SJSA1 (cell line): ENCODE results near the gene IL12RB2. TPM values are rescaled to one million over a fixed set of nuclear protein-coding genes. Genes with fewer than 3 reads are reported as not detected.

Experiments used
- DNase-seq, 2 experiments: peaks; one replicate each; pipeline ENCODE4 v3.0.0-alpha.2; 2015 to 2020; ENCODE audit warnings: low spot score in 2 of 2, low read depth in 1 of 2
- H3K27ac ChIP-seq: fragments of 250-450 bp; sonication (Bioruptor Pico); 2 replicates; pipeline ENCODE4 v1.5.1; 2020; ENCODE audit warnings: mild to moderate bottlenecking, moderate library complexity
- H3K27me3 ChIP-seq: fragments of 250-450 bp; sonication (Bioruptor Pico); replicated peaks from 2 replicates; pipeline ENCODE4 v1.5.1; 2020; ENCODE audit warnings: mild to moderate bottlenecking, moderate library complexity
- H3K36me3 ChIP-seq: fragments of 250-450 bp; sonication (Bioruptor Pico); 2 replicates; pipeline ENCODE4 v1.5.1; 2020; ENCODE audit warnings: mild to moderate bottlenecking
- H3K4me1 ChIP-seq: fragments of 250-450 bp; sonication (Bioruptor Pico); replicated peaks from 2 replicates; pipeline ENCODE4 v1.6.1; 2021; ENCODE audit warnings: mild to moderate bottlenecking
- H3K4me3 ChIP-seq: fragments of 250-450 bp; sonication (Bioruptor Pico); 2 replicates; pipeline ENCODE4 v1.5.1; 2020; ENCODE audit warnings: mild to moderate bottlenecking
- H3K9me3 ChIP-seq: fragments of 250-450 bp; sonication (Bioruptor Pico); replicated peaks from 2 replicates; pipeline ENCODE4 v1.5.1; 2020; ENCODE audit warnings: mild to moderate bottlenecking
- total RNA-seq: library from RNA; depleted of rRNA; stranded (reverse); fragments of >200 nt; shearing (Covaris generic); gene quantifications from 2 replicates; pipeline ENCODE4 v1.2.3, GENCODE V29; 2014; rRNA removed

The IL12RB2 gene
- total RNA-seq: not detected in 2 replicates

- H3K27ac ChIP-seq: no peak within 1 kb of the TSS
- no peak for DNase-seq
- H3K9me3 ChIP-seq: no peaks in the 10 kb centered on the region
- H3K4me3 ChIP-seq: no peak within 1 kb of the TSS
- H3K36me3 ChIP-seq: no peaks in the 10 kb centered on the region
- H3K4me1 ChIP-seq: no peaks in the 10 kb centered on the region
- 0 out of 2 replicates have a peak, but pooled peaks cover 3% of the 10 kb centered on the region for H3K27me3 ChIP-seq
Observed at GRCh38 chr1:67307251-67308060, at the start of gene IL12RB2. TSS of gene IL12RB2 (plus strand) at chr1:67307873. CDS start at chr1:67320369, 12,496 bp downstream.

GRCh38 chr1:67261680-67262079, 46.0 kb upstream of the IL12RB2 start:
- DNase-seq: no peak
- H3K27ac ChIP-seq: no peak overlapping the region
- no peaks in the 10 kb centered on the region for H3K4me1 ChIP-seq
- H3K36me3 ChIP-seq: no peaks in the 10 kb centered on the region
- no peaks in the 10 kb centered on the region for H3K9me3 ChIP-seq
- no peak overlapping the region for H3K4me3 ChIP-seq
- H3K27me3 ChIP-seq: no peaks in the 10 kb centered on the region

GRCh38 chr1:67262735-67263134, 44.9 kb upstream of the IL12RB2 start:
- no peaks in the 10 kb centered on the region for H3K27me3 ChIP-seq
- no peaks in the 10 kb centered on the region for H3K36me3 ChIP-seq
- DNase-seq: no peak
- no peak overlapping the region for H3K27ac ChIP-seq
- H3K4me3 ChIP-seq: no peak overlapping the region
- H3K9me3 ChIP-seq: no peaks in the 10 kb centered on the region
- no peaks in the 10 kb centered on the region for H3K4me1 ChIP-seq

GRCh38 chr1:67264152-67264551, 43.5 kb upstream of the IL12RB2 start:
- Histone ChIP-seq H3K27me3 (no peaks in the 10 kb centered on the region), H3K4me3 (no peak overlapping the region), H3K9me3 (no peaks in the 10 kb centered on the region), H3K36me3 (no peaks in the 10 kb centered on the region), H3K4me1 (no peaks in the 10 kb centered on the region), H3K27ac (no peak overlapping the region)
- DNase-seq: no peak

GRCh38 chr1:67264899-67265298, 42.8 kb upstream of the IL12RB2 start:
- Histone ChIP-seq H3K4me3 (no peak overlapping the region), H3K36me3 (no peaks in the 10 kb centered on the region), H3K4me1 (no peaks in the 10 kb centered on the region), H3K27me3 (no peaks in the 10 kb centered on the region), H3K27ac (no peak overlapping the region), H3K9me3 (no peaks in the 10 kb centered on the region)
- DNase-seq: no peak

- H3K27me3 ChIP-seq: no peaks in the 10 kb centered on the region
- H3K27ac ChIP-seq: no peak overlapping the region
Observed at GRCh38 chr1:67269061-67269460, 38.6 kb upstream of the IL12RB2 start.

GRCh38 chr1:67270541-67270940, 37.1 kb upstream of the IL12RB2 start:
- no peaks in the 10 kb centered on the region for H3K36me3 ChIP-seq
- DNase-seq: no peak

More at GRCh38 chr1:67269061-67269460, 38.6 kb upstream of the IL12RB2 start:
- no peaks in the 10 kb centered on the region for H3K36me3 ChIP-seq
- no peaks in the 10 kb centered on the region for H3K9me3 ChIP-seq
- no peak overlapping the region for H3K4me3 ChIP-seq
- H3K4me1 ChIP-seq: no peaks in the 10 kb centered on the region
- DNase-seq: no peak

GRCh38 chr1:67273591-67273990, 34.1 kb upstream of the IL12RB2 start:
- Histone ChIP-seq H3K27me3 (no peaks in the 10 kb centered on the region), H3K9me3 (no peaks in the 10 kb centered on the region), H3K27ac (no peak overlapping the region), H3K4me1 (no peaks in the 10 kb centered on the region), H3K4me3 (no peak overlapping the region), H3K36me3 (no peaks in the 10 kb centered on the region)
- no peak for DNase-seq

More at GRCh38 chr1:67270541-67270940, 37.1 kb upstream of the IL12RB2 start:
- Histone ChIP-seq H3K4me1 (no peaks in the 10 kb centered on the region), H3K27ac (no peak overlapping the region), H3K4me3 (no peak overlapping the region), H3K27me3 (no peaks in the 10 kb centered on the region), H3K9me3 (no peaks in the 10 kb centered on the region)

GRCh38 chr1:67274623-67275325, 32.9 kb upstream of the IL12RB2 start:
- Histone ChIP-seq H3K27ac (no peak overlapping the region), H3K4me1 (no peaks in the 10 kb centered on the region), H3K9me3 (no peaks in the 10 kb centered on the region), H3K27me3 (no peaks in the 10 kb centered on the region), H3K4me3 (no peak overlapping the region), H3K36me3 (no peaks in the 10 kb centered on the region)
- no peak for DNase-seq

GRCh38 chr1:67280696-67281095, 27.0 kb upstream of the IL12RB2 start:
- no peak overlapping the region for H3K4me3 ChIP-seq
- H3K27me3 ChIP-seq: 0 out of 2 replicates have a peak, but pooled peaks cover 4% of the 10 kb centered on the region
- H3K36me3 ChIP-seq: no peaks in the 10 kb centered on the region
- no peak overlapping the region for H3K27ac ChIP-seq
- H3K4me1 ChIP-seq: no peaks in the 10 kb centered on the region
- no peaks in the 10 kb centered on the region for H3K9me3 ChIP-seq
- DNase-seq: no peak

GRCh38 chr1:67281244-67281643, 26.4 kb upstream of the IL12RB2 start:
- DNase-seq: no peak

GRCh38 chr1:67285780-67286488, 21.7 kb upstream of the IL12RB2 start:
- no peak for DNase-seq
- no peaks in the 10 kb centered on the region for H3K9me3 ChIP-seq

More at GRCh38 chr1:67281244-67281643, 26.4 kb upstream of the IL12RB2 start:
- no peak overlapping the region for H3K27ac ChIP-seq
- H3K4me3 ChIP-seq: no peak overlapping the region
- no peaks in the 10 kb centered on the region for H3K4me1 ChIP-seq
- H3K27me3 ChIP-seq: 0 out of 2 replicates have a peak, but pooled peaks cover 4% of the 10 kb centered on the region
- H3K36me3 ChIP-seq: no peaks in the 10 kb centered on the region
- H3K9me3 ChIP-seq: no peaks in the 10 kb centered on the region

GRCh38 chr1:67290236-67290635, 17.4 kb upstream of the IL12RB2 start:
- no peak overlapping the region for H3K4me3 ChIP-seq
- H3K27ac ChIP-seq: no peak overlapping the region
- no peak for DNase-seq
- no peaks in the 10 kb centered on the region for H3K4me1 ChIP-seq
- H3K9me3 ChIP-seq: no peaks in the 10 kb centered on the region
- no peaks in the 10 kb centered on the region for H3K27me3 ChIP-seq
- H3K36me3 ChIP-seq: no peaks in the 10 kb centered on the region

More at GRCh38 chr1:67285780-67286488, 21.7 kb upstream of the IL12RB2 start:
- no peaks in the 10 kb centered on the region for H3K27me3 ChIP-seq
- H3K27ac ChIP-seq: no peak overlapping the region
- no peaks in the 10 kb centered on the region for H3K36me3 ChIP-seq
- no peak overlapping the region for H3K4me3 ChIP-seq
- no peaks in the 10 kb centered on the region for H3K4me1 ChIP-seq
